ENCODE measurements around the gene ERLEC1.

Gene ERLEC1

GRCh38 chr2:53786705-53787613 lies at the start of gene ERLEC1, which contains the start of gene ASB3:
ERLEC1 (plus strand) TSS chr2:53787044; CDS start chr2:53787211, 167 bp downstream.
ASB3 (minus strand) TSS chr2:53786953; CDS start chr2:53765572, 21,381 bp downstream.
- no peaks in the 10 kb centered on the region for H3K27me3 ChIP-seq (ENCODE audit: insufficient read depth, low read length)
- no peaks in the 10 kb centered on the region for H3K9me2 ChIP-seq (ENCODE audit: low read depth, low read length)
- H3K4me1 ChIP-seq (ENCODE audit: insufficient read depth, low read length, severe bottlenecking): peaks cover 43% of the 10 kb centered on the region
- H2AFZ ChIP-seq (ENCODE audit: low read length): no peak within 1 kb of the TSS
- no peaks in the 10 kb centered on the region for H4K20me1 ChIP-seq (ENCODE audit: insufficient read depth, low read length)
- TF ChIP-seq EZH2 (IDR thresholded peaks at IDR 0.05; ENCODE audit: borderline replicate concordance, low read length) (no peak), CTCF (IDR thresholded peaks at IDR 0.05; ENCODE audit: low read length) (no peak)
- no peaks in the 10 kb centered on the region for H3F3A ChIP-seq (ENCODE audit: insufficient read depth, low read length)
- peak within 1 kb of the TSS; percentile 91 for H3K9ac ChIP-seq (ENCODE audit: low read length)
- H3K27ac ChIP-seq (ENCODE audit: low read depth, low read length, poor library complexity, severe bottlenecking): peak within 1 kb of the TSS; percentile 70
- peaks cover 71% of the 10 kb centered on the region for H3K79me2 ChIP-seq (ENCODE audit: insufficient read depth, low read length)
- no peaks in the 10 kb centered on the region for H3K9me3 ChIP-seq (ENCODE audit: low read length)
- H3K4me2 ChIP-seq (ENCODE audit: low read length): peak within 1 kb of the TSS; percentile 90
- H3K36me3 ChIP-seq (ENCODE audit: insufficient read depth, low read length): peaks cover 20% of the 10 kb centered on the region
- peak within 1 kb of the TSS; percentile 89 for H3K4me3 ChIP-seq (ENCODE audit: low read depth, low read length, poor library complexity, severe bottlenecking)

GRCh38 chr2:53737091-53737490 lies 49.8 kb upstream of the ERLEC1 start:
- Histone ChIP-seq H3F3A (ENCODE audit: insufficient read depth, low read length) (no peaks in the 10 kb centered on the region), H4K20me1 (ENCODE audit: insufficient read depth, low read length) (no peaks in the 10 kb centered on the region), H3K4me2 (ENCODE audit: low read length) (no peak overlapping the region), H3K36me3 (ENCODE audit: insufficient read depth, low read length) (no peaks in the 10 kb centered on the region), H3K9me3 (ENCODE audit: low read length) (no peaks in the 10 kb centered on the region), H3K27ac (ENCODE audit: low read depth, low read length, poor library complexity, severe bottlenecking) (no peak overlapping the region), H3K4me1 (ENCODE audit: insufficient read depth, low read length, severe bottlenecking) (no peaks in the 10 kb centered on the region), H3K9ac (ENCODE audit: low read length) (no peak overlapping the region), H3K79me2 (ENCODE audit: insufficient read depth, low read length) (no peaks in the 10 kb centered on the region), H2AFZ (ENCODE audit: low read length) (no peak overlapping the region), H3K4me3 (ENCODE audit: low read depth, low read length, poor library complexity, severe bottlenecking) (no peak overlapping the region), H3K9me2 (ENCODE audit: low read depth, low read length) (no peaks in the 10 kb centered on the region), H3K27me3 (ENCODE audit: insufficient read depth, low read length) (no peaks in the 10 kb centered on the region)
- no peak for TF ChIP-seq CTCF (IDR thresholded peaks at IDR 0.05; ENCODE audit: low read length)
- no peak for TF ChIP-seq EZH2 (IDR thresholded peaks at IDR 0.05; ENCODE audit: borderline replicate concordance, low read length)

- H3K27me3 ChIP-seq (ENCODE audit: insufficient read depth, low read length): no peaks in the 10 kb centered on the region
- TF ChIP-seq CTCF (IDR thresholded peaks at IDR 0.05; ENCODE audit: low read length) (no peak), EZH2 (IDR thresholded peaks at IDR 0.05; ENCODE audit: borderline replicate concordance, low read length) (no peak)
- H3K36me3 ChIP-seq (ENCODE audit: insufficient read depth, low read length): no peaks in the 10 kb centered on the region
- H3K9ac ChIP-seq (ENCODE audit: low read length): no peak overlapping the region
- no peaks in the 10 kb centered on the region for H4K20me1 ChIP-seq (ENCODE audit: insufficient read depth, low read length)
- no peak overlapping the region for H2AFZ ChIP-seq (ENCODE audit: low read length)
- H3F3A ChIP-seq (ENCODE audit: insufficient read depth, low read length): no peaks in the 10 kb centered on the region
- no peak overlapping the region for H3K27ac ChIP-seq (ENCODE audit: low read depth, low read length, poor library complexity, severe bottlenecking)
- no peak overlapping the region for H3K4me3 ChIP-seq (ENCODE audit: low read depth, low read length, poor library complexity, severe bottlenecking)
- H3K4me2 ChIP-seq (ENCODE audit: low read length): no peak overlapping the region
- no peaks in the 10 kb centered on the region for H3K4me1 ChIP-seq (ENCODE audit: insufficient read depth, low read length, severe bottlenecking)
- no peaks in the 10 kb centered on the region for H3K9me2 ChIP-seq (ENCODE audit: low read depth, low read length)
- H3K79me2 ChIP-seq (ENCODE audit: insufficient read depth, low read length): no peaks in the 10 kb centered on the region
- no peaks in the 10 kb centered on the region for H3K9me3 ChIP-seq (ENCODE audit: low read length)
These were observed 47.8 kb upstream of the ERLEC1 start for GRCh38 chr2:53739032-53739431.

Measured in OCI-LY1 (cell line).